H1 (cell line): ENCODE measurements around the gene ZNF423. TPM values are rescaled to one million over a fixed set of nuclear protein-coding genes. Genes with fewer than 3 reads are reported as not detected.

Experiments
- GABPA ChIP-seq: IDR thresholded peaks from 2 replicates; pipeline ENCODE4 v1.6.1; 2011; ENCODE audit warnings: mild to moderate bottlenecking, low read length, moderate library complexity, borderline replicate concordance; ENCODE audit not compliant: insufficient read depth
- polyA plus RNA-seq, 7 experiments: library from polyadenylated mRNA; depleted of rRNA in 3 of 7; stranded (reverse) in 5 of 7; unstranded in 2 of 7; fragments of >200 nt in 5 of 7; fragments of 200-250 nt in 2 of 7; gene quantifications; 1 replicate in 5 of 7; 2 replicates in 1 of 7; 4 replicates in 1 of 7; pipeline versions ENCODE4 v1.2.1 to v1.2.3, GENCODE V29; 2011 to 2013; ENCODE audit warnings: missing spikeins in 2 of 7, mixed read lengths in 2 of 7
- total RNA-seq: library from RNA; stranded (reverse); fragmentation: NEBNext Ultra II Directional; extraction: Animal tissue kit (Norgen Biotek cat#: 25700); gene quantifications from 2 replicates; pipeline ENCODE4 v1.2.1, GENCODE V29; 2021

Gene ZNF423
- total and polyA plus RNA-seq, 2 of the 8 experiments (the other 6 are each of a cell fraction or from before 2014, with no cell fraction given), result 38.2 to 52.3 TPM

GRCh38 chr16:49809062-49809461, 46.9 kb downstream of the ZNF423 start (continued):
- TF ChIP-seq GABPA, result no peak
